T-helper 1 cell treated with Interleukin-12 subunit alpha and Interleukin-12 subunit beta and Interleukin-4 antibody, amounts not matched to agents 30 ng/mL and 1 ng/mL, for 36 hours (primary cell): ENCODE data around the gene UXT. TPM values are rescaled to one million over a fixed set of nuclear protein-coding genes. Genes with fewer than 3 reads are reported as not detected.
"Not testable (repeated sequence)": the region's sequence is repeated elsewhere in the genome, so short reads cannot be mapped to it uniquely, and the experiment has no call there.

Experiments used
- intact Hi-C: fragments of 100-400 bp; cut with micrococcal nuclease; formaldehyde crosslinking; loops from one replicate; pipeline ENCODE4 v1.15.1; 2024
- total RNA-seq: library from RNA; stranded (reverse); gene quantifications from 2 replicates; pipeline ENCODE4 v1.2.3, GENCODE V29; 2022

Gene UXT, protein sequence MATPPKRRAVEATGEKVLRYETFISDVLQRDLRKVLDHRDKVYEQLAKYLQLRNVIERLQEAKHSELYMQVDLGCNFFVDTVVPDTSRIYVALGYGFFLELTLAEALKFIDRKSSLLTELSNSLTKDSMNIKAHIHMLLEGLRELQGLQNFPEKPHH
- total RNA-seq: 142 and 157 TPM in 2 replicates

DNA sequence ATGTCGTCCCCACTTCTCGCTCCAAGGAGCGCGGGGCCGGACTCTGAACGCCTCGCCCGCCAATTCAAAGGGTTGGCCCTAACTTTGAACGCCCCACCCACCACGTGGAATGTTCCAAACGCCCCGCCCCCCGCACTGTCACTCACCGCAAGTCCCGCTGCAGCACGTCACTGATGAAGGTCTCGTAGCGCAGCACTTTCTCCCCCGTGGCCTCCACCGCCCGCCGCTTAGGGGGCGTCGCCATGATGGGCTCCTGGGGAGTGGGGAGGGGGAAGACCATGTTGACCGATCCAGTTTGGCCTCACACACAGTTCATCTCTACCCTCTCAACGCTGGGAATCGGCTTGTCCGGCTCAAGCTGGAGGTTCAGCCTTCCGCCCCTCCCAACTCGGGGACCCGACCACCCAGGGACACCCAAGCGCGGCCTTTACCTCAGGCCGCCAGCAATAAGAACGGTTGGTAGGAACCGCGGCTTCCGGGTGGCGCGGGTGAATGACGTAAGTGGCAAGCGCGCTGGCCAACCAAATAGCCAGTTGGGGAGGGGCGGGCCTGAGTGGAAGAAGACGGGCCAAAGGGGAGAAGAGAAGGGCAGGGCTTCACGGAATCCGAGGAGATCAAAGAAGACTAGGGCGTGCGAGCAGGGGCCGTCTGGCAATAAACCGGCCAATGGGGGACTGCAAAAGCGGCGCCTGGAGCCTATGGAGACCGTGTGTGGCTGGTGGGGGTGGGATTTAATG, at the start of gene UXT:
TSS of gene UXT (minus strand) at position 497 of the 737 bp plus-strand sequence. CDS start at position 244, 253 bp downstream.
- intact Hi-C loops: loop anchor here (1.0 to 10.0 kb wide), 19 partner anchors 9 to 1236 kb away; partner anchors contain the start of genes ARAF, ELK1, PQBP1 and RBM10

DNA sequence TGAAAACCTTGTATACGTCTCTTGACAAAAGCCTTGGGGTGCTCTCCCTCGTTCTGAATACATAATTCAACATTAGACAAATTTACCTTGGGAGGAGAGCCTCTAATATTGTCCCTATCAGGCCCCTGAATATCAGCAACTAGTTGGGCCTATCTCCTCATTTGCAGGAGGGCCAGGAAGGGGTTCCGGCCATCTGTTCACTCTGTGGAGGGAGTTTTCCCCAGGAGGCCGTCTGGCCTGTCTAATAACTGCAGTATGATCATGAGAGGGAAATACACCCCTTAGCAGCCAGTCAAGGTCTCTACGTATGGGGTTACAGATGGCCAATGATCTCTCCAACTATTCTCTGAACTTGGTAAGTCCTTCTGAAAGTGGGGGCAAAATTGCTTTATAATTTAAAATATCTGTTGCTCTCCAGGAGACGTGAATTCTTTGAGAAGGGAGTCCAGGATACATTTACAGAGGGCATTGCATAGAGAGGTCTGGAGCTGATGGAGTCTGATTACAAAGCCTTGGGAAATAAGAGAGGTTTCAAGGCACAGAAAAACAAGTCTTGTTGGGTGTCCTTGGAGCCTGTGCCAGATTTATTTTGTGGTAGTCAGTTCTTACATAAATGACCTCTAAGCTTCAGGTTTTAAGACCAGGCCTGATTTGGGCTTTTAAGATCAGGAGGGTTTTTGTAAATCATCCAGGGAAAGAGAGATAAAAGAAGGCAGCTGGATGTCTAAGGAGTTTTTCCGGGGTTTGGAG, 48.2 kb upstream of the UXT start:
- intact Hi-C loops: no loop called here

DNA sequence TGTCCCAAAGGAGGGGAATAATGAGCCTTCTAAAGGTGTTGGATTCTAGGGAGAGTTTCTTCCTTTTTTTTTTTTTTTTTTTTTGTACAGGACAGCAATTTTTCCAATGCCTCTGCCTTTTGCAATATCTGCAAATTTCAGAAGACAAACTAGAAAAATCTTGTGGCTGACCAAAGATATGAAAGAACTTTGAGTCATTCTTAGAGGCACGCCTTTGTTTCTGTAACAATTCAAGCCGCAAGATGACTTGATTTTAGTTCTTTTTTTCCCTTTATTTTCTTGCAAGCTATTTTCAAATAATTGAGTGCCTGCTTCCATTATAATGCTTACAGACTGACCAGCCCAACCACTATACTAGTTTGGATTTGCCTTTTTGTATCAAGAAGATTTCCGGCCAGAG, 47.6 kb upstream of the UXT start:
- intact Hi-C loops: no loop called here

DNA sequence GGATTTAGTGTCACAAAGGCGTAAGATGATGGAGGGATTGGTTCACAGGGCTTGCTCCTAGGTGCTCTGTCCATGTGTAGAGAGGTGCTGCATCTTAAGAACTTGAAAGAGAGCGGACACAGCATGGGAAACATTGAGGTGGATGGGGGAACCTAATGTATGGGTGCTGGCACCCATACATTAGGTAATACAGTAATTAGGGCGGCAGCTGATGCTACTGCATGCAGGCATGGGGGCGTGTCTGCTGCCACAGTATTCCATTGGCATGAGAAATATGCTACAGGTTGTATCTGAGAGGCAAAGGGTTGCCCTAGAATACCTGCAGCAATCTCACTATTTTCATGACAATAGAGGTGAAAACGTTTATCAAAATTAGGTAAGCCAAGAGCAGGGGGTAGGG, 45.8 kb upstream of the UXT start:
- intact Hi-C loops: no loop called here

DNA sequence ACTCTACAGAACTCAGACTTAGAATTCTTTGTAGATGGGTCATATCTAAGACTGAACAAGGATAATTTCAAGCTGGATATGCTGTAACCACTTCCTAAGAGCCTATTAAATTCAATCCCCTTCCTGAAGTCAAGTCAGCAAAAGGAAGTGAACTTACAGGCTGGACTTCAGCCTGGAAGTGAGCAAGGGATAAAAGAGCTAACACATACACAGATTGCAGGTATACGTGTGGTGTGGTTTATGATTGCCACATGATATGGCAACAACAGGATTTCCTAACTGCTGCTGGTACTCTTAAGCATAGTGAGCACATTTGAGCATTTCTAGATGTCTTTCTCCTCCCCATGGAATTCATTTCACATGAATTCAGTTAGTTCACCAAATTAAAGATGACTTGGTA, 38.2 kb upstream of the UXT start:
- intact Hi-C loops: no loop called here

DNA sequence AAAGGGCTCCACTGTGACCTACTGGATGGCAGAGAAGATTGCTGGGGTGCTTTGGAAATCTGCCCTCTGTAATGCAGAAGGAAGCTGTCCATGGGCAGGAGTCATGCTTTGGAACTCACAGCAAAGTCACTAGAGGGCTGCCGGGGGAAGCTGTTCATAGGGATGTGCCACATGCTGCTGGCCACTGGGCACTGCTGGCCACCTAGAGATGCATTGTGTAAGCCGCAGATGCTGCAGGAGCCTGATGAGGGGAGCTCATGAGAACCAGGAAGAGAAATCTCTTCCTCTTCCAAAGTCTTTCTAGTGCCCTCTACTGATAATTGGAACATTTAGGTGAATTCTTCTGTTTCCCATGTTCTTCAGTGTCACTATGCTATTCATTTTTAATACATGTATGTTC, 31.2 kb upstream of the UXT start:
- intact Hi-C loops: no loop called here

DNA sequence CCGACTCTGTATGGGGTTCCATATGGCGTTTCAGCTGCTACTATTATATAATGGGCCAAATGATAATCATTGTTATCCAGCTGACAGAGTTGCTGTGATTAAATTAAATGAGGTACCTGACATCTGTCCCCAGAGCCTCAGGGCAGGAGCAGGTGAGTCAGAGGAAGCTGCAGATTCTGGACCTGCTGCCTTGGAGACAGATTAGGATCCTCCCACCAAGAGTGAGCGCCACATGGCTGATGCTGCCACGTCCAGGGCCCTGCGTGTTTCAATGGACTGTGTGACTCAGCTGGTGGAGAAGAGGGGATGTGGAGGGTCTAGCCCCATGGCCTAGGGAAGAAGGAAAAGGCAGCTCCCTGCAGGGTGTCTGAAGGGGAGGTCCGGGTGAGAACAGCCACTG, 28.3 kb upstream of the UXT start:
- intact Hi-C loops: no loop called here

DNA sequence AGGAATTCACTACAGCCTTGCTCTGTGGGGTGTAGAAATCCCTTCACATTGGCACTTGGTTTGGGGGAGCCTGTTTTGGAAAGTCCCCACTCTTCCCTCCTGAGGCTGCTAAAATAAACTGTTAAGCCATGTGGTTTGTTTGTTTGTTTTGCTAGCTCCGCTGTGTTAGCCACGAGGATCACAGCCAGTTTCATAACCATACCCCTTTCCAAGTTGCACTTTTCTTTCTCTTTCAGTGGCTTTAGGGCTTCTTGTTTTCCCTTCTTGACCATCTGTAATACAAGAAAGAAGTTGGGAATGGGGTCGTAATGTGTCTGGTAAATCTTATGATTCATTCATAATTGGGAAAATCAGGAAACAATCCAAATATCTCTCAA, 24.8 kb upstream of the UXT start:
- intact Hi-C loops: no loop called here

DNA sequence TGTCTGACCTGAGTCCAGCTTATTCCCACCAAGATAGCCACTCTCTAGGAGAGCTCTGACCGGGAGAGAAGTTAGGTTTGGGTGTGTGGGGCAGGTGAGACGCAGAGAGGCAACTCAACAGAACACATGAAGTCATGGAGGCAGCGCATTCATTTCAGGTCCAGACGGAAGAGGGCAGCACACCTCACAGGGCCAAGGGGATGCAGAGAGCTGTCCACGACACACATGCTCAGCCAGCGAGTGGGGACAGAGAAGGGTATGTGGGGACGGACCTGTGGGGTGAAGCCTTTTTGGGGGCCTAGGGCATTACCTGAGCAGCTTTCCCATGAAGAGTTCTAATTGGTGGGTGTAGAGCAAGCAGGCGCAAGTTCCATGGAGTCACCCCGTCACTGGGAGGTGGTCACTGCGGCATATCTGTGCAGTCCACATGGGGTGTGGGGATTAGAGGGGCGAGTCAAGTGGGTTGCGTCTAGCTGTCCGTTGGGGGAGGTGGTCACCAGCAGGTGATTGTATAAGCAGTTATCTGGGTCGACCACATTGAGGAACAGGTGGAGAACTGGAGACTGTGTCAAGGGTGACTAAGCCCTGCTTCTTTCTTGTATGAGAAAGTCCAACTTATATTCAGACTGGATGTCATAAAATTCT, 24.3 kb upstream of the UXT start:
- intact Hi-C loops: no loop called here

DNA sequence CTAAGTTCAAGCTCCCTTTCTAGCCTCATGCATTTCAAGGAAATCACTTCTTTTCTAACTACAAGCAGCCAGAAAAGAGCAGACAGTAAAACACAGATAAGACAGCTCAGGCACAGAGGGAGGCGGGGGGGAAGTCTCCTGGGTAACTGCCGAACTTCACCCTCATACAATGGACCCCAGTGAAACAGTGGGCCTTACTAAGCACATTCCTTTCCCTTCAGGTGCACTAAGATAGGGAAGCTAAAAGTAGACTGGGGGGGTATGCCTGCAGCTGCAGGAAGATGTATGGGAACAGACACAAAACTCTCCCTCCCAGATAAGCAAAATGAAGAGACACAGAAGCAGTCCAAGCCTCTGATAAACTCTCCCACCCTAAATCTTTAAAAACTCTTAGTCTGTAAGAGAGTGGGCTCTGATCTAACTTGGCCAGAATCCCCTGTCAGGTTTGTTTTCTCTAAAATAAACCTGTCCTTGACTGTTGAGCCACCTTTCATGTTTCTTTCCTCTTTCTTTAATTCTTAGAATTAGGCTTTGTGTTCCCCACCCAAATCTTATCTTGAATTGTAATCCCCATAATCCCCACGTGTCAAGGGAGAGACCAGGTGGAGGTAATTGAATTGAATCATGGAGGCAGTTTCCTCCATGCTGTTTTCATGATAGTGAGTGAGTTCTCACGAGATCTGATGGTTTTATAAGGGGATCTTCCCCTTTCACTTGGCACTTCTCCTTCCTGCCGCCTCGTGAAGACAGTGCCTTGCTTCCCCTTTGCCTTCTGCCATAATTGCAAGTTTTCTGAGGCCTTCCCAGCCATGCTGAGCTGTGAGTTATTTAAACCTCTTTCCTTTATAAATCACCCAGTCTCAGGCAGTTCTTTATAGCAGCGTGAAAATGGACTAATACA, 17.2 kb upstream of the UXT start:
- intact Hi-C loops: not testable (repeated sequence)

DNA sequence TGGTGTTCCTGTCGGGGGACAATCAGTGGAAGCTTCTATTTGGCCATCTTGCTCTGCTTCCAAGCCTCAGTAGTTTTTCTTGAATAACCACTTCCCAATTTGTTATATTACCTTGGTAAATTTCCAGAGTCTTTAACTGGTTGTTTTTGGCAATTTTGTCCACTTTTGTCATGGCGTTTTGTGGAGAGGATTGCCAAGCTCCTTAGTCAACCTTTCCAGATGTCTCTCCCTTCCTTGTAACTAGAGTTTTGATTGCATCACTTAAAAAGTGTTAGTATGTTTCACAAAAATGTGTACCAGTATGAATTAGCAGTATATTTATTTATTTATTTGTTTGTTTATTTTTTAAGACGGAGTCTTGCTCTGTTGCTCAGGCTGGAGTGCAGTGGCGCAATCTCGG, 15.8 kb upstream of the UXT start:
- intact Hi-C loops: no loop called here

DNA sequence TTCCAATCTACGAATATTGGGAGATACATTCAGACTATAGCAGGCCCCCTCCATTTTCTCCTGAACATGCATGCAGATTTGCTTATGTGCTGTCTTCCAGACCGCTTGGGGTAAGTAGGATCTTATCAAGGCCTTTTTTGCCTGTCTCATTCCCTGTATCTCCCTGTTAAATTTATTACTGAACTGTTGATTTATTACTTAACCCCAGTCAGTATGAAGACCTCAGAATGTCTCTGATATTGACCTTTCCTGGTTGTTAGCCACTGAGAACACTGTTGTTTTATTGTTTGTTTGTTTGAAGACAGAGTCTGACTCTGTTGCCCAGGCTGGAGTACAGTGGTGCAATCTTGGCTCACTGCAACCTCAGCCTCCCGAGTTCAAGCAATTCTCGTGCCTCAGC, 6.8 kb upstream of the UXT start:
- intact Hi-C loops: not testable (repeated sequence)

DNA sequence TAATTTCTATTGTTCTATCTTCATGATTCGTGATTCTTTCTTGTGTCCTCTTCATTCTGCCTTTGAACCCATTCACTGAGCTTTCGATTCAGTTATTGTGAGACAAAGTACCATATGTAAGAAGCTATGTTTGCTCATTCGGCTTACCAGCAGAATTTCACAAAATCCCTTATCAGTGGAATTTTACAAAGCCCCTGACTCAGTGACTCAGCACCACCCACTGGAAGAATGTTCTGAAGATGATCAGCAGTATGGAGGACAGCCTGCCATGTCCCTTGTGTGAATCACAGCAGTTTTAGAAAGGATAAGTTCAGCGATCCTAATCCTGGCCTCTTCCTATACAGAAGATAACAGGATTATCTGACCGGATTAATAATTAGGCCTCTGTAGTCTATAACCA, 5.8 kb upstream of the UXT start:
- intact Hi-C loops: no loop called here

DNA sequence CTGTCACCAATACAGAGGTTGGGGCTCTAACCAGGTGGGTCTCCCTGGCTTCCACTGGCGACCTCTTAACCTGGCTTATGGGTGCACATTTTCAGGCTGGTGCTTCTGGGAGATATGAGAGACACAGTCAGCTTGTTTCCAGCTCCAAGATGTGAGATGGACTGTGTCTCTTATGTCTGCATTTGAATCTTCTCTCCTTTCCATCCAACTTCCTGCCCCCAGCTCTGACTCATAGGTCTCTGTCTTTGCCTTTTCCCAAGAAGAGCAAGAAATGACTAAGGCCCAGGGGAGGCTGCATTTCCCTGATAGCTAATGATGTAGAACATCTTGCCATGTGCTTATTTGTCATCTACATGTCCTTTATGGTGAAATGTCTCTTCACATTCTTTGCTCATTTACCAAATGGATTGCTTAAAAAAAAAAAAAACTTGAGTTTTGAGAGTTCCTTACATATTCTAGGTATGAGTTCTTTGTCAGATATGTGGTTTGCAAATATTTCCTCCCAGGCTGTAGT, 3.2 kb upstream of the UXT start:
- intact Hi-C loops: no loop called here

DNA sequence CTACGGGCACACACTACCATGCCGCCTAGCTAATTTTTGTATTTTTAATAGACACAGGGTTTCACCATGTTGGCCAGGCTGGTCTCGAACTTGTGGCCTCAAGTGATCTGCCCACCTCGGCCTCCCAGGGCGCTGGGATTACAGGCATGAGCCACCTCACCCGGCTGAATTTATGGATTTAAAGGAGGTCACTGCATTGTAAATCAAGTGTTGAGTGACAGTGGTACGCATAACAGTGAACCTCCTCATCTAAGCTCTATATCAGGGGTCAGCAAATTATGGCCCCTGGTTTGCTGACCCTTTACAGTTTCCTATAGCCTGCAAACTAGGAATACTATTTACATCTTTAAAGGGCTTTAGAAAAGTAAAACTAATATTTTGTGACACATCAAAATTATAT, 2.6 kb upstream of the UXT start:
- intact Hi-C loops: no loop called here

DNA sequence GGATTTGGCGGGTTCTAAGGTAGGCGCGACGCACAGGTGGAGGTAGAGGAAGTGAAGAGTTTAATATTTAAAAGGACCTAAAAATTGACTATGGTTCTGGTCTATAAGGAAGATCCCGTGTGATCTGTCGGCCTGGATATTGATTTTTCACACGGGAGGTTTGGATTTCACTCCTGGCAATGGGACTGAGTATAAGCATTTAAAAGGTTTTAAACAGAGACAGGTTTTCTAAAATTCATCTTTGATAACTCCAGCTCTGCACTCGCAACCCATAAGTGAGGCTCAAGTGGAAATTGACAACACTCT, 394 bp upstream of the UXT start:
- intact Hi-C loops: loop anchor here (1.0 to 10.0 kb wide), 14 partner anchors 39 to 1235 kb away; partner anchors contain the start of genes PQBP1, RBM10, RBM3 and TIMM17B

DNA sequence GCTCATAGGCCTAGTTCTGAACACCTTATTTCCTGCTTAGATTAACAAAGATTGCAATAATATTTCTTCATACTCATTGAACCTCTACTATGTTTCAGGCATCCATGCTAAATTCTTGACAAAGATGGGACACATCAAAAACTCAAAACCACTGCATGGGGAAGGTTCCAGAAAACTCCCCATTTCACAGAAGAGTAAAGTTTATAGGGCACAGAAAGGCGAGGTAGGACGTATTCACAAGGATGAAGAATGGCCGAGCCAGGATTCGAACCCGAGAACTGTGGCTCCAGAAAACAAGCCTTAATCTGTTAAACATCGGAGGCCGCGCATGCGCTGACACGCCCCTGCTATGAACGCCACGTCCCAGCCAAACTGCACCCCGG, 688 bp downstream of the UXT start:
- intact Hi-C loops: loop anchor here (1.0 to 10.0 kb wide), 14 partner anchors 8 to 1237 kb away; partner anchors contain the start of genes ARAF, ELK1, PQBP1 and RBM3

DNA sequence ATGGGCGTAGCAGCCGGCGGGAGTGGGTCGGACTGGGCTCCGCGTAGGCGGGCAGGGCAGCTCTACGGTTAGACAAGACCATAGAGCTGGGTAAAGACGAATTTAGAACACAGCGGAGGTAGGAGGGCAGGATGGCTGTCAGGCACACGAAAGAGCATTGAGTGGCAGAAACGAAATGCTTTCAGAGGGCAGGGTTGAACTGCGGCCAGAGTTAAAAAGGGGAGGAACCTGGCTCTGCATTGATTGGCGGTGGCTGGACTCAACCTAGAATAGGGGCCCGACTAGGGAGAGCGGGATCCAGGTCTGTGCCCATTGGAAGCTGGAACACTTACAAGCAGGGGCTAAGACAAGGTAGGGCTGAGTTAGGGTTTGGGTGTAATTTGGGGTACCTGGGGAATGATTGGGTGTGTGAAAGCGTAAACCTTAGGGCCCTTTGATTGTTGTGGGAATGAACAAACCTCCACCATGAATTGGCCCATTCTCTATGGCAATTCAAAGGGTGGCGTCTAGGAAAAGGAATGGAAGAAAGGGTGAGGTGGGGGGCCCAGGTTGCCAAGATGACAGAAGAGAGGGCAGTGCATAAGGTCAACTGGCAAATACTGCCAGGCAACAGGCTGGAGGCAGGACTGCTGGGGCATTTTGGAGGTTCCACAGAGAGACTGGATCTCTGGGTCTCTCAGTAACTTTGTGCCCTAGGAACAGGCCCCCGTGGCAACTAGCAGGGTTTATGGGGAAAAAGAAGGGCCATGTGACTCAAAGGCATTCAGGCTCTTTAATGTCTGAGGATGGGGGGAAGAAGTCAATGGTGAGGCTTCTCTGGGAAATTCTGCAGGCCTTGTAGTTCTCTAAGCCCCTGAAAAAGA, 7.7 kb downstream of the UXT start:
- intact Hi-C loops: loop anchor here (2.0 to 10.0 kb wide), 5 partner anchors 30 to 1244 kb away; partner anchors contain the start of genes HDAC6, PQBP1, RBM3 and TIMM17B
